ENCODE data around the gene ZSCAN20.

ZSCAN20 gene

DNA sequence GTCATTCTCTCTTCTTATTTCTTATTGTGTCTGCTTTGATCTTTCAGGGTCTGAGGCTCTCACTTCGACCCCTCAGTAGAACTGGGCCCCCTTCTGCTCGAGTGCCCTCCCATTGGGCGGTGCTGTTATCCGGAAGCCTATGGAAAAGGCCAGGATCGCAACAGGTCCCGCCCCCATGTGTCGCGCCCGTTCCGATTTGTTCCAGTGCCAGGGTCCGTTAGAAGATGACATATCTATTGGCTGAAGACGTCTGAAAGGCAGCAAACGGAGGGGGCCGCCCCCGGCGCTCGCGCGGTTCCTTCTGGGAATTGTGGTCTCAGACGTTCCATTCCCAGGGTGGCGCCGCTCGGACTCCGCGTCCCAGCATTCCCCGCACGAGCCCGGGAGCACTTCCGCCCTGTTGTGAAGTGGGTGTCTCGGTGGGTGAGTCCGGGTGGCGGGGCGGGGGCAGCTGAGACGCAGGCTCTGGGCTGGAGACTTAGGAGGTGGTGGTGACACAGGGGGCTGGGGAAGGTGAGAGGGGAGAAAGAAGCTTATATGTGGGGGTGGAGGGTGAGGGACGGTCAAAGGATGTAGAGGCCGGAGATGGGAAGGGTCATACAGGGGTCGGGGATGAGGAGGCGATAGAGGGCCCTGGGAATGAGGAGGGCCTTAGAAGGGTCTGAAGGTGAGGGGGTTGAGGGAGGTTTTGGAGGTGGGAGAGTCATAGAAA lies at the start of gene ZSCAN20:
Gene ZSCAN20, plus strand, starts transcription at position 377 of the 712 bp plus-strand sequence. CDS start 6,644 bp downstream, outside the sequence.
- DNase-seq = peak; percentile 99

DNA sequence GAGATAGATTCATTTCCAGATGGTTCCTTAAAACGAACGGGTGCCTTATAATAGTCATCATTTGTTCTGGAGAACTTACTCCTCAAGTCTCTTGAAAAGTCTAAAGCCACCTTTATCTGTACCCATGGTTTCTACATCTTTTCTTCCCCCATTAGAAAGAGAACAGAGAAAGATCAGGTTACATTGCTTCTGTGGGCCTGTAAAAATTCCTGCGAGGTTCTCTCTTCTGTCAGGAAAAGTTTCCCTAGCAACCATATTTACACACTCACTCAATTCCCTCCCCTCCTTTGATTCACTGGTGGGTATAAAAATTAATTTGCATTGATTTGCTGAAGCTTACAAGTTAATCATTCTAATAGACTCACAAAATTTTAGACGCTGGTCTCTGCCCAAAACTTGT lies 48.2 kb upstream of the ZSCAN20 start:
- no peak for DNase-seq

GRCh38 chr1:33424610-33425009 lies 47.8 kb upstream of the ZSCAN20 start:
- no peak for DNase-seq

- no peak for DNase-seq
Measured at GRCh38 chr1:33425900-33426299, 46.5 kb upstream of the ZSCAN20 start.

DNA sequence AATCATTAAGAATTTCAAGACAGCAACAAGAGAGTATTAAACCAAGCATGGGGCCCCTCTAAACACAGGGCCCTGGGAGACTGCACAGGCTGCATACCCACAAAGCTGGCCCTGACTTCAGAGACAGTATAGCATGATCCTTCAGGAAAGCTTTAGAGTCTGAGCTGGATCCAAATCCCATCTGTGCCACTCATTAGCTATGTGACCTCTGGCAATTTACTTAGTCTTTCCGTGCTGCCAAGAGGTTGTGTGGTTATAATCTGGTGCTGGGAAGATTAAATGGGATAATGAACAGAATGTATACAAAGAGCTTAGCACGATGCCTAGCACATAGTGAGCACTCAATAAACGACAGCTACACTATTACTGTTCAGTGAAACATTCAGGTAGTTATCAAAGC lies 45.5 kb upstream of the ZSCAN20 start:
- no peak for DNase-seq

GRCh38 chr1:33428661-33429060 lies 43.8 kb upstream of the ZSCAN20 start:
- no peak for DNase-seq

DNA sequence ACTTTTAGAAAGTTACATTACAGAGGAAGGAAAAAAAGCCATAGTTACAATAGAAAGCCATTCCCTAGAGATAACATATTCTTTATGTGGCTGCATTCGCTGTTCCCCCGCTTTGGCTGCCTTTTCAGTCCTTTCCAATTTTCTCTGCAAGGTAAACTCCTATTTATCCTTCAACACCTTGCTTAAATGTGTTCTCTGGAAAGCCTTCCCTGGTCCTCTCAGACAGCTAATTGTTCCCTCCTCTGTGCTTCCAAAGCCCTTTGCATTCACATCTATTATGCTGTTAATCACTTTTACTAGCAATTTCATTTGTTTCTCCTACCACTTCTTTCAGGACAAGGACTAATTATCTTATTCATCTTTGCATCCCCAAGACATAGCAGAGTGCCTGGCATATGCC lies 43.1 kb upstream of the ZSCAN20 start:
- no peak for DNase-seq

- DNase-seq = no peak
Measured at GRCh38 chr1:33429856-33430691, 42.4 kb upstream of the ZSCAN20 start.

DNA sequence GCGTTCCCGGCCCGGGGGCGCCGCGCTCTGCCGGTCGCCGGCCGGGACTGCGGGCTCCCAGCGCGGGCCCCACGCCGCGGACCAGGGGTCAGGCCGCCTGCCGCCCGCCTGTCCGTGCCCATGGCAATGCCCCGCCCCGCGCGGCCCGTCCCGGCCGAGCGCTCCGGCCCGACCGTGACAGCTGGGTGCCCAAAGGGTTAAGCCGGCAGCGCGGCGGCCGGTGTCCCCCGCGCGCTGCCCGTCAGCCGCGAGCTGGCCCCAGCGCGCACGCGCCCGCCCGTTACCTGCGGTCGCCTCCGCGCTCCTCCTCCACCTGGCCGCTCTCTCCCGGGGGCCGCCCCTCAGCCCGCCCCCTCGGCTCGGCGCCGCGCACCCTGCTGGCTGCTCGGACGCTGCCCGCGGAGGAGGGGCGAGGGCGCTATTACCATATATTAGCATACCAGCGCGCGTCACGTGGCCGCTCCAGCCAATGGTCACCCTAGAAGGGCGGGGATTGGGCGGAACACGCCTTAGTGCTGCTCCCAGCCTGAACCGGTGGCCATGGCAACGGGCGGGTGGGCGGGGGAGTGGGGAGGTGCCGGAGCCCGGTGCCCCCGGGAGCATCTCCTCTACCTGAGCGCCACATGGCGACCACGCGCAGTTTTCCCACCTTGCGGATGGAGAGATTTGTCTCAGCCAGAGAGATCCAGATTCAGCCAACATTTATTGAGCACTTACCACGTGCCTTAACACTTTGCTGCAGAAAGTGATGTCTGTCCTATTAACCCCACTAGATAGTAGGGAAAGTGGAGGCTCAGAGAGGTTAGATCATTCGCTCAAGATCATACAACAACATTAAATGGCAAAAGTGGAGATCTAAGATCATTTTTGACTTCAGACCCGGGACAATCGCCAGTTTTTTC lies 41.5 kb upstream of the ZSCAN20 start, which contains the start of gene PHC2:
Gene PHC2, minus strand, starts transcription at position 404 of the 902 bp plus-strand sequence. CDS start 55,556 bp downstream, outside the sequence.
- peak; percentile 91 to 96 for DNase-seq

DNA sequence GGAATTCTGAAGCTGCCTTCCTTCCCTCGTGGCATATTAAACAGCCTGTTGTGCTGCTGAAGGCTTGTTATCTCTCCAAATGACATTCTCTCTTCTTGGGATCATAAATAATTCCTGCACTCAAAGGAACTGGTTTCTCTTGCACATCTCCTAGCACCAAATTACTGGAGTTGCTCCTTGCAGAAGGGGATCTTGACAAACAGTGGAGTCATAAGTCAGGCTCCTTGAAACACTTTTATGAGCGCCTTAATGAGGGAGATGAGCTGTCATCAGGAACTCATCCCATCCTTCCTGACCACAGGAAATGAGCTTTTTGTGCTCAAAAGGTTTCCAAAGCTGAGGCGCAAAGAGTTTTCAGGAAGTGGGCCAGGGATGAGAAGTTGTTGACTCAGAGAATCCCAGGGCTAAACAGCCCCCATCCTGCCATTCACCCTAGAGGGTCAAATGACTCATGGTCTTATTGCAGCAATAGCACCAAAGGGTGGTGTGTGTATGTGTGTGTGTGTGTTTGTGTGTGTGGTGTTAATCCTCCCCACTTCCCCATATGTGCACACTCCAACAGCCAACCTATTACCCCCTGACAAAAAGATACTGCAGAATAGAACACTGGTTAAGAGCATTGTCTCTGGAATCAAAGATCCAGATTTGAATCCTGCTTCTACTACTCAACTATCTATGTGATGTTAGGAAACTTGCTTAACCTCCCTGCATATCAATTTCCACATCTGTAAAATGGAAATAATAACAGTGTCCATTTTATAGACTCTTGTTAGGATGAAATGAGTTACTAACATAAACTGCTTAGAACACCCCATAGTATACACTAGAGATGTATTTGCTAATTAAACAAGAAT lies 38.7 kb upstream of the ZSCAN20 start:
- peak; percentile 94 to 95 for DNase-seq

GRCh38 chr1:33434363-33434750 lies 38.1 kb upstream of the ZSCAN20 start:
- no peak for DNase-seq

- no peak for DNase-seq
Measured at GRCh38 chr1:33435096-33435820, 37.2 kb upstream of the ZSCAN20 start.

DNA sequence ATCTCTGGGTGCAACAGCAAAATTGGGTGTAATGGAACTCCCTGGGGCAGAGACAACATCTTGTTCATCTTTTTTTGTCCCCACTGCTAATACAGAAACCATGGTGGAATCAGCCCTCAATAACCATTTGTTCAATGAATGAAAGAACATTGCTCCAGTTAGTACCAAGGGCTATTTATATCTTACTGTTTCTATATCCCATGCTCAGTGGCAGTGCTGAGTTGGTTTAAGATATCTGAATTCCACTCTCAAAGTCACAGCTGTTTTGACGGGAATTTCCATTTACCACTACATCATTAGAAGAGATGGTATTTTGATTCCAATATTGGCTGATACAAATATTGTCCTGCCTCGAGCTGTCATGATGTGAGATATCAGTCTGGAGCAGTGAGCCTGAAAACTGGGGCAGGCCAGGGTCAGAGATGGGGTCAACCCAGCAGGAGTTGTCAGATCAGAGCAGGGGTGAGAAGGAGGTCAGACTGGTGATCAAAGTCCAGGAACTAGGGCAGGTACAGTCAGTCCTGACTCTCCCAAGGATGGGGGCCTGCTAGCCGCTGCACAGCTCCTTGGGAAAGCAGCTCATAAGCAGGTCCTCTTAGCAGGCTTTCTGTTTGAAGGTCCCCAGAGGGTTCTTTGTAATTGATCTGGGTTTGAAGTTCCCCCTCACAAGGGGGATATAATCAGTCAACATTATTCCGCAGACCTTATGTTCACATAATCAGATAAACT lies 35.7 kb upstream of the ZSCAN20 start:
- no peak for DNase-seq

GRCh38 chr1:33438364-33439160 lies 33.9 kb upstream of the ZSCAN20 start:
- no peak for DNase-seq

DNA sequence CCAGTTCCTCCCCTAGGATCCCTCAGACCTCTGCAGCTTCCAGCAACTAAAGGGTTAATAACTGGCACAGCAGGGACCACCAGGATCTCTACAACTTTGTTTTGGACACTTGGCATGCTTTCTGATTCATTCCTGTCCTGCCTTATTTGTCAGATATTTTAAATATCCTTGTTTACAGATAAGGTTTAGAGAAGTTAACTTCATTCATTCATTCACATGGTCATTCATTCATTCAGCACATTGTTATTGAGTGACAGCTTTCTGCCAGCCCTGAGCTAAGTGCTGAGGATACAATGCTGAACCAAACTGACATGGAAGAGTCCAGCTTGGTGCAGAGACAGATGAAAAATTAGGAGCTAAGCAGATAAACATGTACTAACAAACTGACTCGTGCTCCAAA lies 32.8 kb upstream of the ZSCAN20 start:
- DNase-seq = no peak

DNA sequence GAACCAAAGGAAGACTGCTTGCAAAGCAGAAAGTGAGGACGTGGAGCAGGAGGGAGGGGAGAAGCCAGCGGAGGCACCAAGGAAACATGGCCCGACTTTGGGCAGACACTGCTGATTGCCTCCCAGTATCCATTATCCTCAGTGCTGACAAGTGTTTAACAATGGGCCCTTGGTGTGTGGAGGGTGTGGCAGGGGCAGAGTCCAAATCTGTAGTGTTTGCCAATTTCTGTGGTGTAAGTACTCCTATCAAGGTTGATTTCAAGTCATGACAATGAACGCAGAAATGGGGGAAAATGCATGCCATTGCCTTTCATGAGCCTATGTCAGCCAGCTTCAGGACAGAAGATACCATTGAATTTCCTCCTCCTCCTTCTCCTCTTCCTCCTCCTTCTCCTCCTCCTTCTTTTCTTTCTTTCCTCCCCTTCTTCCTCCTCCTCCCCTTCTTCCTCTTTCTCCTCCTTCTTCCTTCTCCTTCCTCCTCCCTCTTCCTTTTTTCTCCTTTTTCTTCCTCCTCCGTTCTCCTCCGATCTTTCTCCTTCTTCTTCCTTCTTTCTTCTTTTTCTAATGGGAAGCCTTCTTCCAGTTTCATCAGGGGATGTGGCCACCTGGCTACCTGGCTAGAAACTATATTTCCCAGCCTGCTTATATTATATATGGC lies 31.2 kb upstream of the ZSCAN20 start:
- no peak for DNase-seq

- no peak for DNase-seq
Measured at GRCh38 chr1:33442141-33442540, 30.3 kb upstream of the ZSCAN20 start.

DNA sequence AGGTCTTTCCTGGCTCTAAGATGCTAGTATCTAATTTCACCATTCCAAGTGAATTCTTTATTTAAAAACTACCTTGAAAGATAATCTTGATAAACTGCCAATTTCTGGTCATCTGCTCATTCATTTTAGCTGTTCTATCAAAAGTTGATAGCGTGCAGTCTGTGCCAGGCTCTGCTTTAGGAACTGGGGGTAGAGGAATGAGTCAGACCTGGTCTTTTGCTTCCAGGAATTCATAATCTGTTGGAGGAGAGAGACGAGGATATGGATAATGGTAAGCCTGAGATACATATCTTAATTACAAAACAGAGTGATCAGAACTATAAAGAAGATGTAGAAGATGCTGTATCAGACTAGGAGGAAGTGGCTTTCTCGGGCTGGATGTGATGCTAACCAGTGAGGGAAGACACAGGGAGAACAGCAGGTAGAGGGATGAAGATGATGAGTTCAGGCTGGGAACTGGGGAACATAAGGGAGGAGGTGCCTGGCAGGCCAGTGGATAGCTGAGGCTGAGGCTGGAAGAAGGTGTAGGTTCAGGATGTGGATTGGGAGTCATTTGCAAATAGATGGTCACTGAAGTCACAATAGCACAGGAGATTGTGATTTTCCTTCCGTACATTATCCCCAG lies 29.3 kb upstream of the ZSCAN20 start:
- no peak for DNase-seq

DNA sequence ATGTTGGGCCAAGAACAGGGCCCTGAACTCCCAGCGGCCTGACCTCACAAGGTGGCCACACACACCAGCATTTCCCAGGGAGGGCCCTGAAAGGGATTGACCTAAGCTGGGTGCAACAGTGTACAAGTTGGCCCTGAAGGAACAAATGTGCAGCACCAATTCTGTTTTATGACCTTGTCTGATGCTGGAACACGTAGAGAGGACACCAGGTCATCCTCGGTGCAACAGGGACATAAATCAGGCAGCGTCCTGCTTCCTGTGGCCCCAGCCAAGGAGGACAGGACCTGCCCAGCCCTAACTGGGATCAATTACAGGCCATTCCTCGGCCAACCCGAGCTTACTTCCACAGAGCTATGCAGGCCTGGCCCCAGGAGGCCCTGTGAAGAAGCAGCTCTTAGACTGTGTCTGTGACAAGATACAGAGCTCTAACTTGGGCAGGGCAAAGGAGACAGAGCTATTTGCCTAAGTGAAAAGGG lies 28.7 kb upstream of the ZSCAN20 start:
- no peak for DNase-seq
